SK-N-SH treated with all-trans-retinoic acid at 6 μM for 48 hours (cell line): Measurements from ENCODE around the gene CARD10.
A peak's percentile ranks its signal among the peaks of the same experiment; 100 is the strongest.

Source experiments
- ARNTL ChIP-seq: fragments of 450-650 bp; formaldehyde crosslinking; IDR thresholded peaks from 2 replicates; pipeline ENCODE4 v1.5.0; 2020; ENCODE audit warnings: low read depth, mild to moderate bottlenecking, moderate library complexity, borderline replicate concordance
- ESRRG ChIP-seq: fragments of 250-450 bp; sonication (Bioruptor Pico); IDR thresholded peaks from 2 replicates; pipeline ENCODE4 v1.6.1; 2021; ENCODE audit warnings: mild to moderate bottlenecking
- ISL1 ChIP-seq: fragments of 250-450 bp; sonication (Bioruptor Pico); IDR thresholded peaks from 2 replicates; pipeline ENCODE4 v2.1.2; 2022; ENCODE audit warnings: mild to moderate bottlenecking, moderate library complexity
- OSR1 ChIP-seq: fragments of 250-450 bp; sonication (Bioruptor Pico); IDR thresholded peaks from 2 replicates; pipeline ENCODE4 v1.8.0; 2022; ENCODE audit warnings: moderate library complexity, mild to moderate bottlenecking, inconsistent platforms
- PPARA ChIP-seq: fragments of 250-450 bp; sonication (Bioruptor Pico); IDR thresholded peaks from 2 replicates; pipeline ENCODE4 v1.5.0; 2020; ENCODE audit warnings: mild to moderate bottlenecking, borderline replicate concordance
- RARB ChIP-seq: fragments of 250-450 bp; sonication (Bioruptor Pico); IDR thresholded peaks from 2 replicates; pipeline ENCODE4 v1.8.0; 2021; ENCODE audit warnings: mild to moderate bottlenecking, moderate library complexity
- TCF4 ChIP-seq: fragments of 250-450 bp; sonication (Bioruptor Pico); IDR thresholded peaks from 2 replicates; pipeline ENCODE4 v1.8.0; 2021; ENCODE audit warnings: mild to moderate bottlenecking, moderate library complexity, borderline replicate concordance
- ZC3H10 ChIP-seq: fragments of 250-450 bp; sonication (Bioruptor Pico); IDR thresholded peaks from 2 replicates; pipeline ENCODE4 v1.5.1; 2021; ENCODE audit warnings: mild to moderate bottlenecking, moderate library complexity
- ZFP30 ChIP-seq: fragments of 450-650 bp; formaldehyde crosslinking; IDR thresholded peaks from 2 replicates; pipeline ENCODE4 v1.5.0; 2022; ENCODE audit warnings: mild to moderate bottlenecking, moderate library complexity
- ZNF565 ChIP-seq: fragments of 450-650 bp; formaldehyde crosslinking; conservative IDR thresholded peaks from 2 replicates; pipeline ENCODE4 v1.5.0; 2020; ENCODE audit warnings: low read depth, mild to moderate bottlenecking, moderate library complexity
- TF ChIP-seq, protein P1 (sequence below): fragments of 250-450 bp; sonication (Bioruptor Pico); IDR thresholded peaks from 2 replicates; pipeline ENCODE4 v1.5.1; 2020; ENCODE audit warnings: low read depth, mild to moderate bottlenecking, moderate library complexity
- TF ChIP-seq, protein P2 (sequence below): fragments of 250-450 bp; sonication (Bioruptor Pico); IDR thresholded peaks from 2 replicates; pipeline ENCODE4 v1.8.0; 2021; ENCODE audit warnings: low read depth, mild to moderate bottlenecking, moderate library complexity, borderline replicate concordance
- TF ChIP-seq, protein P3 (sequence below): fragments of 250-450 bp; sonication (Bioruptor Pico); IDR thresholded peaks from 2 replicates; pipeline ENCODE4 v1.8.0; 2020; ENCODE audit warnings: mild to moderate bottlenecking, moderate library complexity, borderline replicate concordance
- TF ChIP-seq, protein P4 (sequence below): fragments of 250-450 bp; sonication (Bioruptor Pico); IDR thresholded peaks from 2 replicates; pipeline ENCODE4 v1.5.1; 2021; ENCODE audit warnings: mild to moderate bottlenecking, moderate library complexity

DNA sequence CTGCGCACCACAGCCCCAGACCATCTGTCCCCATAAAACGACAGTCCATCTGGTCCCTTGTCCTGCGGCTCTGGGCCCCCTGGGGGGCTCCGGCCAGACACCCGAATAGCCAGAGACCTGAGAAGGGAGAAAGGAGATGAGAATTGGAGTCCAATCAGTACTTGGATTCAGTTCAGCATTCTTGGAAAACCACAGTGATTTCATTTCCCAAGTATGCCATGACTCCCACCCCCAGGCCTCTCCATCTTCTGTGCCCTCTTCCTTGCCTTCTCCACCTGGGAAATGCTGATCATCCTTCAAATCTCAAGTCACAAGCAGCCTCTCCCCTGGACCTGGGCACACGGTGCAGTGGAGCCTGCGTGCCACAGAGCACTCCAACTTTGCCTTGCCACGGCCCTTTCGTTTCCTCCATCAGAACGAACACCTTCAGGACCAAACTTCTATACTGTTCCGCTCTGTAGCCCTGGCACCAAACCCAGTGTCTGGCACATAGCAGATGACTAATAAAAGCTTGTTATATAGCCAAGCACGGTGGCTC, 22.1 kb downstream of the CARD10 start:
- TF ChIP-seq, protein P1, sequence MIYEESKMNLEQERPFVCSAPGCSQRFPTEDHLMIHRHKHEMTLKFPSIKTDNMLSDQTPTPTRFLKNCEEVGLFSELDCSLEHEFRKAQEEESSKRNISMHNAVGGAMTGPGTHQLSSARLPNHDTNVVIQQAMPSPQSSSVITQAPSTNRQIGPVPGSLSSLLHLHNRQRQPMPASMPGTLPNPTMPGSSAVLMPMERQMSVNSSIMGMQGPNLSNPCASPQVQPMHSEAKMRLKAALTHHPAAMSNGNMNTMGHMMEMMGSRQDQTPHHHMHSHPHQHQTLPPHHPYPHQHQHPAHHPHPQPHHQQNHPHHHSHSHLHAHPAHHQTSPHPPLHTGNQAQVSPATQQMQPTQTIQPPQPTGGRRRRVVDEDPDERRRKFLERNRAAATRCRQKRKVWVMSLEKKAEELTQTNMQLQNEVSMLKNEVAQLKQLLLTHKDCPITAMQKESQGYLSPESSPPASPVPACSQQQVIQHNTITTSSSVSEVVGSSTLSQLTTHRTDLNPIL, result peak; percentile 61; the same call in 1 of the 2 replicates
- TF ChIP-seq RARB (CRISPR knock-in tag), result no peak
- TF ChIP-seq, protein P2, sequence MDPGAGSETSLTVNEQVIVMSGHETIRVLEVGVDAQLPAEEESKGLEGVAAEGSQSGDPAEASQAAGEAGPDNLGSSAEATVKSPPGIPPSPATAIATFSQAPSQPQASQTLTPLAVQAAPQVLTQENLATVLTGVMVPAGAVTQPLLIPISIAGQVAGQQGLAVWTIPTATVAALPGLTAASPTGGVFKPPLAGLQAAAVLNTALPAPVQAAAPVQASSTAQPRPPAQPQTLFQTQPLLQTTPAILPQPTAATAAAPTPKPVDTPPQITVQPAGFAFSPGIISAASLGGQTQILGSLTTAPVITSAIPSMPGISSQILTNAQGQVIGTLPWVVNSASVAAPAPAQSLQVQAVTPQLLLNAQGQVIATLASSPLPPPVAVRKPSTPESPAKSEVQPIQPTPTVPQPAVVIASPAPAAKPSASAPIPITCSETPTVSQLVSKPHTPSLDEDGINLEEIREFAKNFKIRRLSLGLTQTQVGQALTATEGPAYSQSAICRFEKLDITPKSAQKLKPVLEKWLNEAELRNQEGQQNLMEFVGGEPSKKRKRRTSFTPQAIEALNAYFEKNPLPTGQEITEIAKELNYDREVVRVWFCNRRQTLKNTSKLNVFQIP (CRISPR knock-in tag), result no peak
- no peak for TF ChIP-seq ZNF565 (CRISPR knock-in tag)
- TF ChIP-seq, protein P3, sequence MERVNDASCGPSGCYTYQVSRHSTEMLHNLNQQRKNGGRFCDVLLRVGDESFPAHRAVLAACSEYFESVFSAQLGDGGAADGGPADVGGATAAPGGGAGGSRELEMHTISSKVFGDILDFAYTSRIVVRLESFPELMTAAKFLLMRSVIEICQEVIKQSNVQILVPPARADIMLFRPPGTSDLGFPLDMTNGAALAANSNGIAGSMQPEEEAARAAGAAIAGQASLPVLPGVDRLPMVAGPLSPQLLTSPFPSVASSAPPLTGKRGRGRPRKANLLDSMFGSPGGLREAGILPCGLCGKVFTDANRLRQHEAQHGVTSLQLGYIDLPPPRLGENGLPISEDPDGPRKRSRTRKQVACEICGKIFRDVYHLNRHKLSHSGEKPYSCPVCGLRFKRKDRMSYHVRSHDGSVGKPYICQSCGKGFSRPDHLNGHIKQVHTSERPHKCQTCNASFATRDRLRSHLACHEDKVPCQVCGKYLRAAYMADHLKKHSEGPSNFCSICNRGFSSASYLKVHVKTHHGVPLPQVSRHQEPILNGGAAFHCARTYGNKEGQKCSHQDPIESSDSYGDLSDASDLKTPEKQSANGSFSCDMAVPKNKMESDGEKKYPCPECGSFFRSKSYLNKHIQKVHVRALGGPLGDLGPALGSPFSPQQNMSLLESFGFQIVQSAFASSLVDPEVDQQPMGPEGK (CRISPR knock-in tag), result peak; percentile 82; the same call in 1 of the 2 replicates
- 0 out of 2 replicates have a peak, but pooled peaks have one; percentile 16 for TF ChIP-seq ISL1 (CRISPR knock-in tag)
- no peak for TF ChIP-seq OSR1 (CRISPR knock-in tag)
- no peak for TF ChIP-seq TCF4 (CRISPR knock-in tag)
- TF ChIP-seq ARNTL, result no peak
- no peak for TF ChIP-seq PPARA
- TF ChIP-seq, protein P4, sequence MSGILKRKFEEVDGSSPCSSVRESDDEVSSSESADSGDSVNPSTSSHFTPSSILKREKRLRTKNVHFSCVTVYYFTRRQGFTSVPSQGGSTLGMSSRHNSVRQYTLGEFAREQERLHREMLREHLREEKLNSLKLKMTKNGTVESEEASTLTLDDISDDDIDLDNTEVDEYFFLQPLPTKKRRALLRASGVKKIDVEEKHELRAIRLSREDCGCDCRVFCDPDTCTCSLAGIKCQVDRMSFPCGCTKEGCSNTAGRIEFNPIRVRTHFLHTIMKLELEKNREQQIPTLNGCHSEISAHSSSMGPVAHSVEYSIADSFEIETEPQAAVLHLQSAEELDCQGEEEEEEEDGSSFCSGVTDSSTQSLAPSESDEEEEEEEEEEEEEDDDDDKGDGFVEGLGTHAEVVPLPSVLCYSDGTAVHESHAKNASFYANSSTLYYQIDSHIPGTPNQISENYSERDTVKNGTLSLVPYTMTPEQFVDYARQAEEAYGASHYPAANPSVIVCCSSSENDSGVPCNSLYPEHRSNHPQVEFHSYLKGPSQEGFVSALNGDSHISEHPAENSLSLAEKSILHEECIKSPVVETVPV (CRISPR knock-in tag), result no peak
- no peak for TF ChIP-seq ZC3H10 (CRISPR knock-in tag)
- no peak for TF ChIP-seq ZFP30 (CRISPR knock-in tag)
- TF ChIP-seq ESRRG, result no peak
